Stimulated activated CD4-positive, alpha-beta T cell treated with anti-CD3 and anti-CD28 coated beads, Interleukin-12 subunit alpha, Interleukin-12 subunit beta, amount 100 ng/mL, for 4 hours (primary cell): ENCODE data around the gene CDV3.
"Not testable (repeated sequence)": the region's sequence is repeated elsewhere in the genome, so short reads cannot be mapped to it uniquely, and the experiment has no call there.

Source experiments
- DNase-seq: peaks from one replicate; pipeline ENCODE4 v3.0.0-alpha.2; 2020

CDV3 gene

DNA sequence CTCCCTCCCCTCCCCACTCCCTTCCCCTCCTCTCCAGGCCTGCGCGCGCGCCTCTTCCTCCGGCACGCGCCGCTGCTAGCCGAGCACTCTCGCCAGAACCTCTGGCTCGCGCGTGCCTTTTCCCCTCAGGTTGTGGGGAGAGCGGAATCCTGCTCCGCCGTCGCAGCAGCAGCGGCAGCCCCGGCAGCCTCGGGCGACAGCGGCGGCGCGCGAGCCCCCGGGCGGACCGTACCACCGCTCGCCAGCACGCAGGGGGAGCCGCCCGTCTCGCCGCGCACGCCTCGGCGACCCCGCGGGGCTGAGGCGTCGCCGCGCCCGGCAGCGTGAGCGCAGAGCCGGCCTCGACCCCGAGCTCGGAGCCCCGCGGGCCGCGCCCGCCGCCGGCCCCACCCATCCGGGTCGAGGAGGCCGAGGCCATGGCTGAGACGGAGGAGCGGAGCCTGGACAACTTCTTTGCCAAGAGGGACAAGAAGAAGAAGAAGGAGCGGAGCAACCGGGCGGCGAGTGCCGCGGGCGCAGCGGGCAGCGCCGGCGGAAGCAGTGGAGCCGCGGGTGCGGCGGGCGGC is at the start of gene CDV3:
TSS of gene CDV3 (plus strand) at position 58 of the 566 bp plus-strand sequence. CDS start at position 417, 359 bp downstream.
- DNase-seq = no peak

GRCh38 chr3:133523758-133524157 is 49.7 kb upstream of the CDV3 start:
- DNase-seq = not testable (repeated sequence)

DNA sequence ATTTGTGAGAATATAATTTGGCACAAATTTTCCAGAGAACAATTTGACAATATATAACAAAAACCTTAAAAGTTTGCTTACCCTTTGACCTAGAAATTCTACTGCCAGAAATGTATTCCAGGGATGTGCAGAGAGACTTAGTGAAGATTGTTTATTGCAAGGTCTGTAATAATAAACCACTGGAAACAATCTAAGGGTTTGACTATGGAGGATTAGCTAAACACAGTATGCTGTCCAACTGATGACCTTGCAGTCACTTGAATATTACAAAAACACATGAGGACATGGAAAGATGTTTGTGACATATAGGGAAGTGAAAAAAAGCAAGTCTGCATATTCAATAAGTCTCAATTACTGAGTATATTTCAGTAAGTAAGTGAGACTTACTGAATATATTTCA is 48.1 kb upstream of the CDV3 start:
- no peak for DNase-seq

DNA sequence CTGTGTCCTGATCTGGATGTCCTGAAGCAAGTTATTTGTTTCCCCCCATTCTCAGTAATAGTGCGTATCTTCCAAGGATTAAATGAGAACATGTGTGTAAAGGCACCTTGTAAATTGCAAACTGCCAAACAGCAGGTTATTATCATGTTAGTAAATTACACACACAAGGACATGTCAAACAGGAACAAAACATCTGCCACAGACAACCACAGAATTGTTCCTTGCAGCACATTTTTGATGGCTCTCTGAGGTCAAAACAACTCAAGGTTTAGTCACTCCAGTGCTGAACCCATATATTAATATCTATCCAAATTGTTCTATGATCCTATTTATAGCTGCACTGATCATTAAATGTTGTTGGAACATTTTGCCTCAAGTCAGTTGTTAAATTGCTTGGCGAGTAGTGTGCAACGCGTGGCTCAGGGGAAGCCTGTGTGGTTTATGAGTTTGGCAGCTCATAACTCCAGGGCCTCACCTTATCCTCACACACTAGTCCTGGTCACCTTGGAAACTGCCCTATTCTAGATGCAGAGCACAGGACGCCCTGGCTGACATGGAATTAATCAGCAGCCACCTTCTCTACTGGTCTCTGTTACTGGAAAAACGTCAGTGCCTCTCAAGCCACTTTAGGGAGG is 46.3 kb upstream of the CDV3 start:
- no peak for DNase-seq

DNA sequence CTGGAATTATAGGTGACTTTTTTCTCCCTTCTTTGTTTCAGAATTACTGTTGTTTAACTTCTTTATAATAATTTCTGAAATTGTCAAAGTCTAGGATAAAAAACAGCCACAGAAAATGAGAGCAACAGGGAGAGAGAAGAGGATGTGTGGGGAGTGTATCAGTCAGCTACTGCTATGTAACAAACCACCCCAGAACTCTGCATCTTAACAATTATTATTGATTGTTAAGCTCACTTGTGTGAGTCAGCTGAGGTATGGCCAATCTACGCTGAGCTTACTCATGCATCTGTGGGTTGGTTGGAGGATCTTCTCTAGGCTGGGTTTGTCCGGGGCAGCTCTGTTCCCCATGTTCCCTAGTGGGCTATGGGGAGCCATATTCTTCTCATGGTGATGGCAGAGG is 43.7 kb upstream of the CDV3 start:
- no peak for DNase-seq

DNA sequence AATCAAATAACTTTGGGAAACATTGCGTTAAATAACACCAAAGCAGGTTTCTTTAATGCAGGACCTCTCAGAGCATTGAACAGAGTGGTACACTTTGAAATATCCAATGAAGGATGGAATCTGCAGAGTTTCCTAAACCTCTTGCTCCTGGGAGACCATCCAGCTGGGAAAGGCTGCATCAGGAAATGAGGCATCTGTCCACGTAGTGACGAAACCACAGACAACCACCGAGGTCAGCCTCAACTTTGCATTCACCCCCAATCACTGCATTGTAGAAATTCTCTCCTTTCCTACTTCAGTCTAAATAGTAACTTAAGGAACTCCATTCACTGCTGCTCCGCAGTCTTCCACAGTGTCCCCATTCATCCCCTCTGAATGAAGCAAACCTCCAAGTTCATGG is 41.5 kb upstream of the CDV3 start:
- DNase-seq = no peak

- DNase-seq = no peak
These were observed 40.5 kb upstream of the CDV3 start for GRCh38 chr3:133532951-133533350.

DNA sequence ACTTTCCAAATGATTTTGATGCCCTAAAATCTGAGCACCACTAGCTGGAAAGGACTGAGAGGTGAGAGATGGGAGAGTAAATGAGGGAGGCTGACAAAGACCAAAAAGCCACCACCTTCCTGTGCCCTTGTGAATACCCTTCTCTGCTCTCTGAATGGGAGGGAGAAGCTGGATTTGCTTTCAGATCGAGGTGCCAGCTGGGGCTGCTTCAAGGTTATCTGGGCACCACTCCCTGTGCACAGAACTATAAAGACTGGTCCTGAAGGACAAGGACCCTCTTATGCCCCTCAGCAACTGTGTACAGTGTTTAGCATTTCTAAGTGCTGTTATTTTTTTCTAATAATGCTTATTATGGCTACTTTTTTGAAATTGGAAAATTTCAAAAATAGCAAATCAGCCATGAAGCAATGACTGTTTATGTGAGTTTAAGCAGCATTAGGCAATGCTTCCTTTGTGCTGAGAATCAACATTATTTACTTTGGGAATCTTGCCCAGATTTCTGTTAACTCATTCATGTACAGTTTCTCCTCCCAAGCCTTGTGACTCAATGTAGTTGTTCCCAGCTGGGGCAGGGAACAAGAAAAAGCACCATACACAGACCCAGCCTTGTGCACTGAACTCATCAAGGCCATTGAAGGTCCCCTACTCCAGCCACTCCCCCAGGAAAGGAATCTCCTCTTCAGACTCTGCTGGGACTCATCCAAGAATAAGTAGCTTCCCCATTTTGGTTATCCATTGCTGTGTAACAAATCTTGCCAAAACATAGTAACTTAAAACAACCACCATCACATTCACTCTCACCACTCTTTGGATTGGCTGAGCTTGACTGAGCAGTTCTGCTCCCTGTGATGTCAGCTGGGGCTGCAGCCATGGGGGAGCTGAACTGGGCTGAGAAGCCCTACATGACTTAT is 37.3 kb upstream of the CDV3 start:
- DNase-seq = no peak

DNA sequence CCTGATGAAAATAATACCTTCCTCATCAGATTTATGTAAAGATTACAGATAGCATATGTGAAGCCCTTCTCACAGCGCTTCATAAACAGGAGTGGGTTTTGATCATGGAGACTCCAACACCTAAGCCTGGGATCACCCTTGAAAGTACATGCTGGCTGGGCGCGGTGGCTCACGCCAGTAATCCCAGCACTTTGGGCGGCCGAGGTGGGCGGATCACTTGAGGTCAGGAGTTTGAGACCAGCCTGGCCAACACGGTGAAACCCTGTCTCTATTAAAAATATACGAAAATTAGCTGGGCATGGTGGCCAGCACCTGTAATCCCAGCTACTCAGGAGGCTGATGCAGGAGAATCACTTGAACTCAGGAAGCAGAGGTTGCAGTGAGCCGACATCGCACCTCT is 36.4 kb upstream of the CDV3 start:
- DNase-seq = not testable (repeated sequence)

GRCh38 chr3:133538154-133538553 is 35.3 kb upstream of the CDV3 start:
- no peak for DNase-seq

- no peak for DNase-seq
These were observed 32.4 kb upstream of the CDV3 start for GRCh38 chr3:133540896-133541674.

DNA sequence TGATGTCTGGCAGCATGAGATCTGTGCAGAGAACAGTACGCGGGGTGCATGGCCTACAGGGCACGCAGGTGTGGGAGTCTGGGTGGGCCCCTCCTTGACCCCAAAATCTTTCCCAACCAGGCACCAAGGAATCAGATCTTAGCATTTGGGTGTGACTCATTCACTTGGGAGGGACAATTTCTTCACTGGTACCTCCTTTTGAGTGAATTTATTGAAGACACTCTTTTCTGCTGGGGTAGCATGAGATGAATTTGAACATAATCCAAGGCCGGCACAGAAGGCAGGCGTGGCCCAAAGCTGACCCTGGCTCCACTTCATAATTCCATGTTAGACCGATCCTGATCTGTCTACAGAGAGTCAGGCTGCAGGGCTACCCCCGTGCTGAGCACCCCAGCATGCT is 30.6 kb upstream of the CDV3 start:
- no peak for DNase-seq

- not testable (repeated sequence) for DNase-seq
These were observed 28.5 kb upstream of the CDV3 start for GRCh38 chr3:133544983-133545382.

DNA sequence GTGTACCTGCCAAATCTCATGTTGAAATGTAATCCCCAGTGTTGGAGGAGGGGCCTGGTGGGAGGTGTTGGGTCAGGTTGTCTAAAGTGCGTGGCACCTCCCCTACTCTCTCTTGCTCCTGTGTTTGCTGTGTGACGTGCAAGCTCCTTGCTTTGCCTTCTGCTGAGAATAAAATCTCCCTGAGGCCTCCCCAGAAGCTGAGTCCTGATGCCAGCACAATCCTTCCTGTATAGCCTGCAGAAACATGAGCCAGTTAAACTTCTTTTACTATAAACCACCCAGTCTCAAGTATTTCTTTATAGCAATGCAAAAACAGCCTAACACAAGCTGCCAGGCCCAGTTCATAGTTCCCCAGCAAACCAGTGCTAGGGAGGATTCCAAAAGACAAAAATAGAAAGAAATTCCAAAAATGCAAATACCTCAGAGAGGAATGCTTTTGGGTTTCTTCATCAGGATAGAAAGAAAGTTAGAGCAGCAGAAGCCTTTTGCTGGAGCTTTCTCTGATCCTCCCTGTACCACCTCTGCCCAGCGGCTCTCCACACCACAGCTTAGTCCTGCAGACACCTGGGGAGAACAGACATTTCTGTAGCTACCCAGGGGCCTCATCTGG is 25.9 kb upstream of the CDV3 start:
- DNase-seq = no peak

DNA sequence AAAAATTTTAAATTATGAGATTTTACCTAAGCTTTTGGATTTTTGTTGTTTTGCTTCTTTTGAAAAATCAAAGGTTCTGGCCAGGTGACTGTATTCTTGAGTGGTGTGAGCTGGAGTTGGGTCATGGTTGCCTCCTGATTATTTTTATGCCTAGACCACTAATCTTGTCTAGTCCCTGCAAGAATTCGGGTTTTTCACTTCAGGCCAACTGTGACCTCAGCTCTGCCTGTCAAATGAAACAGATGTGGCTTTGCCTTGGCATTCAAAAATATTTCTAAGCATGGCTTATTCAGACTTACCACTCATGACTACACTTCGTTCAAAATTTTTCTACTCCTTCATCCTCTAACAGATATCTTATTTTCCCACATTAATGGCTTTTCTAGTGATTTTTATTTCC is 25.4 kb upstream of the CDV3 start:
- no peak for DNase-seq

- DNase-seq = no peak
These were observed 23.9 kb upstream of the CDV3 start for GRCh38 chr3:133549565-133549964.

GRCh38 chr3:133551589-133551988 is 21.9 kb upstream of the CDV3 start:
- DNase-seq = not testable (repeated sequence)

GRCh38 chr3:133561679-133562078 is 11.8 kb upstream of the CDV3 start:
- DNase-seq = no peak

GRCh38 chr3:133562376-133562775 is 11.1 kb upstream of the CDV3 start:
- DNase-seq = no peak

- no peak for DNase-seq
These were observed 10.3 kb upstream of the CDV3 start for GRCh38 chr3:133563186-133563591.

DNA sequence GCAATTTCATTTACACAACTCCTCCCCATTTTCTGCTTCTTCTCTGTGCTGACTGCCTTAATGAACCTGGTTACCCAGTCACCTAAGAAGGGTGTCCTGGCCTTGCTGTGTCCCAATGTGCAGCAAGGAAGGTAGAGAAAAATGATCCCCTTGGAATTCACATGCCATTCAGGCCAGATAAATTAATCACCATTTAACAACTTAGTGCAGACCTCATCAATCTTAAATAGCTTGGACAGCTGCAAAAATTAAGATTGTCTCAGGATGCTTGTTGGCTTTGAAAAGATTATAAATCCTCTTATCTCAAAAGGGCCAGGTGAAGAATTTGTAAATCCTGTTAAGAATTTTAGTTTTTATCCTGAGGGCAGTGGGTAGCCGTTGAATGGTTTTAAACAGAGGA is 9.7 kb upstream of the CDV3 start:
- no peak for DNase-seq

DNA sequence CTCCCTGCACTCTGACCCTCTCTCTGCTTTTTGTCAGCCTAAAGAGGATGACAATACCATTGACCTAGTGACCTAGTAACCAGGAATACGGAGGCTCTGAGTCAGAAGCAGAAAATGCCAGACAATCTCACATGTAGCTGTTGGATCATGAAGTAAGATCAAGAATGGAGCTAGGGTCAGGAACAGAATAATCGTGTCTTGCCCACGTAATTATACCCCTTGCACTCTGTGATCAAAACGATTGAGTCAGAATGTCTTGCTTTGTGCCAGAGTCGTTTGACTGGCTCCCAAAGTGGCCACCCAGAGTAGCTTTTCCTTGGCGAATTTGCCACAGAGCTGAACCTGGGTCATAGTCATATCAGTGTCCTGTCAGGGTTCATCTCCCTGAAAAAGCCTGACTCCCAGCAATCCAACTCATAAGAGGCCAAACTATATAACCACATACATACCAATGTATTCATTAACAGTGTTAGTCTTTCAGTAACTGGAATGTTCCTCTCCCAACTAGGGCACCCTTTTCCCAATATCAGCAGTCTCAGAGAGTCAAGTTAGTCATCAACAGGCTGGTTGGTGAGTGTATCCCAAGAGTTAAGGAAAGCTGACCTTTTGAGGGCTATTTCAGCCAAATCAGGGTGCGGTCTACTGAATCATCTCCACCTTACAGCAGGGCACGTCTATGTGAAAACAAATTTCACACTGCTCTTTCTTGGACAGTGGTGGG is 5.0 kb upstream of the CDV3 start:
- no peak for DNase-seq
